Measurements from ENCODE around the gene FCER1G.

Gene FCER1G

DNA sequence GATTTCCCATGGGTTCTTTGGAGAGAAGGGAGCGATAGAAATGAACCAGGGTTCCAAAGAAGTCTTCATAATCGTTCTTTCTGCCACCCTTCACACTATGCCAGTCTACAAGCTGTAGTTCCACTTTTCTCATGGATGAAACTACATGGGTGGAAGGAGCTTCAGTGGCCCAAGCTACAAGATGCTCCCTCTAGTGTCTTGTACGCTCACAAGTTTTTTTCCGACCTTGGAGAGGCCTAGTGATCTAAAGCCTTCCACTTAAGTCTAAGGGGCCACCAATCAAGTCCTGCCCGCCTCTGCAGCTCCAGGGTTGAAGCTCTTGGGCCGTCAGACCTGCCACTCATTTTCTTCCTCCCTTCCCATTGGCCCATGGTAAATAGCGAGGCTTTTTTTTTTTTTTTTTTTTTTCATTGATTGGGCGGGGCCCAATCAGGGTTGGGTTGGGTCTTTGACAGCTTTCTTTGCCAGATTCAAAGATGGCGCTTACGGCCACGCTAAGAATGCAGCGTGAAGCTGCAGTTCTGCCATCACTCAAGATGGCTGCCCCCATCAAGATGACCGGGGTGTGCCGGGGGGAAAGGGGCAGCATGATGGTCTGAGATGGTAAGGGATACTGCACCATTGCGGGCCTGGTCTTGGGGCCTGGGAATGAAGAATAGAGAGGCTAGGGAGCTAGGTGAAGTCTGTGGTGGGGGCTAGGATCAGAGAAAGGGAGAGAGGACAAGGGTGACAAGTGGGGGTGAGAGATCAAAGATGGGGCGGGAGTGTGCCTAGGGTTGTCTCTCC, 10.6 kb downstream of the FCER1G start, which contains the start of gene TOMM40L:
Gene TOMM40L, plus strand, starts transcription at position 527 of the 786 bp plus-strand sequence. CDS start 430 bp downstream, outside the sequence.
- DNase-seq (ENCODE audit: low read depth): peak; percentile 95
- H3K4me3 ChIP-seq (ENCODE audit: low read length): peak within 1 kb of the TSS; percentile 95
- TF ChIP-seq, protein P1, sequence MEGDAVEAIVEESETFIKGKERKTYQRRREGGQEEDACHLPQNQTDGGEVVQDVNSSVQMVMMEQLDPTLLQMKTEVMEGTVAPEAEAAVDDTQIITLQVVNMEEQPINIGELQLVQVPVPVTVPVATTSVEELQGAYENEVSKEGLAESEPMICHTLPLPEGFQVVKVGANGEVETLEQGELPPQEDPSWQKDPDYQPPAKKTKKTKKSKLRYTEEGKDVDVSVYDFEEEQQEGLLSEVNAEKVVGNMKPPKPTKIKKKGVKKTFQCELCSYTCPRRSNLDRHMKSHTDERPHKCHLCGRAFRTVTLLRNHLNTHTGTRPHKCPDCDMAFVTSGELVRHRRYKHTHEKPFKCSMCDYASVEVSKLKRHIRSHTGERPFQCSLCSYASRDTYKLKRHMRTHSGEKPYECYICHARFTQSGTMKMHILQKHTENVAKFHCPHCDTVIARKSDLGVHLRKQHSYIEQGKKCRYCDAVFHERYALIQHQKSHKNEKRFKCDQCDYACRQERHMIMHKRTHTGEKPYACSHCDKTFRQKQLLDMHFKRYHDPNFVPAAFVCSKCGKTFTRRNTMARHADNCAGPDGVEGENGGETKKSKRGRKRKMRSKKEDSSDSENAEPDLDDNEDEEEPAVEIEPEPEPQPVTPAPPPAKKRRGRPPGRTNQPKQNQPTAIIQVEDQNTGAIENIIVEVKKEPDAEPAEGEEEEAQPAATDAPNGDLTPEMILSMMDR (conservative IDR thresholded peaks at IDR 0.05; ENCODE audit: low read depth, low read length): peak; percentile 57

GRCh38 chr1:161226320-161226711, 11.2 kb downstream of the FCER1G start:
- DNase-seq (ENCODE audit: low read depth): no peak
- TF ChIP-seq, protein P1 (conservative IDR thresholded peaks at IDR 0.05; ENCODE audit: low read depth, low read length): no peak
- peak overlapping the region; percentile 95 for H3K4me3 ChIP-seq (ENCODE audit: low read length)

DNA sequence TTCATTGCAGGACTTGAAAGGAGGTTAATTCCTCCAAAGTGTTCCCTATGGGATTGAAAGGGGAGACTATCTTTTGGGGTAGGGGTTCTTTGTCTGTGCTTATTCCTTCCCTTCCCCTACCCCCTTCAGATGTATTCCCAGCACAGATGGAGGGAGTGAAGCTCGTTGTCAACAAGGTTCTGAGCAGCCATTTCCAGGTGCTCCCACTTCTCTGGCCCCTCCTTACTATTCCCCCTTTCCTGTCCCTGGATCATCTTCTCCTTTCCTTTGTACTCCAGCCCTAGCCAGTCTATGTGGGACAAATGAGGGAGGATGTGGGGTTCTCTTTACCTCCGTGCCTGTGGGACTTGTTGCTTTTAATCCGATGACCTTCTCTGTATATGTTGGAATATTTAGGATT, 11.7 kb downstream of the FCER1G start:
- no peak for DNase-seq (ENCODE audit: low read depth)
- peak overlapping the region; percentile 95 for H3K4me3 ChIP-seq (ENCODE audit: low read length)
- TF ChIP-seq, protein P1 (conservative IDR thresholded peaks at IDR 0.05; ENCODE audit: low read depth, low read length): no peak

- peak overlapping the region; percentile 5 for H3K4me3 ChIP-seq (ENCODE audit: low read length)
- no peak for DNase-seq (ENCODE audit: low read depth)
- TF ChIP-seq, protein P1 (conservative IDR thresholded peaks at IDR 0.05; ENCODE audit: low read depth, low read length): peak; percentile 83
These were observed 12.2 kb downstream of the FCER1G start for GRCh38 chr1:161227196-161227871.

- DNase-seq (ENCODE audit: low read depth): no peak
- TF ChIP-seq, protein P1 (conservative IDR thresholded peaks at IDR 0.05; ENCODE audit: low read depth, low read length): no peak
- H3K4me3 ChIP-seq (ENCODE audit: low read length): no peak overlapping the region
These were observed 12.9 kb downstream of the FCER1G start for GRCh38 chr1:161228032-161228431.

DNA sequence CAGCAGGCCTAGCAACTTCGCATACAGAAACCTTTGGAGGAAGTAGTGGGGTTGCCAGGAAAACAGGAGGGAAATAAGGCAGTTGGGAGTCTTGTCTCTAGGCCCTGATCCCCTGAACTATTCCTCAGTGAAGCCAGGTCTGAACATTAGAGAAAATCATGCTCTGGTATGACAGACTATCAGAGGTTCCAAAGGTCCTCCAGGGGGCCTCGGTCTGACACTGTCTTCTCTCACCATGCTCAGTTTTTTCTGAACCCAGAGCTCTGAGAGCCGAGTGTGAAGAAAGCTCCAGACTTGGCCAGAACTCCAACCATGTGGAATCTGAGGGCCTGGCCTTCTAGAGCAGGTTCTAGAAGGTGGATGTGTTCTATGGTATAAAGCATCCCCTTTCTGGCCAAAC, 14.8 kb downstream of the FCER1G start:
- no peak overlapping the region for H3K4me3 ChIP-seq (ENCODE audit: low read length)
- no peak for DNase-seq (ENCODE audit: low read depth)
- TF ChIP-seq, protein P1 (conservative IDR thresholded peaks at IDR 0.05; ENCODE audit: low read depth, low read length): peak; percentile 18
